ENCODE data around the gene PDCD1LG2. TPM values are rescaled to one million over a fixed set of nuclear protein-coding genes. Genes with fewer than 3 reads are reported as not detected.

The PDCD1LG2 gene
- total RNA-seq, 4 donors from 2014 or later, result 2.5 to 4.2 (median 2.9) TPM

GRCh38 chr9:5569891-5570290 lies 59.6 kb downstream of the PDCD1LG2 start:
- intact Hi-C loops (cut with DNase I), result no loop called here
- 86% methylated on average over 1 of the region's 1 CpG for WGBS

GRCh38 chr9:5571629-5572232 lies 61.4 kb downstream of the PDCD1LG2 start:
- no peak overlapping the region for H3K4me3 ChIP-seq
- no peaks in the 10 kb centered on the region for H3K9me3 ChIP-seq
- intact Hi-C loops (cut with DNase I), result no loop called here
- 90% methylated on average over 1 of the region's 1 CpG for WGBS
- no peaks in the 10 kb centered on the region for H3K27me3 ChIP-seq
- no peak overlapping the region for H3K27ac ChIP-seq (replicated peaks in 1 of 4)
- no peak for DNase-seq (ENCODE audit: extremely low spot score)
- no peaks in the 10 kb centered on the region for H3K36me3 ChIP-seq
- no peaks in the 10 kb centered on the region for H3K4me1 ChIP-seq
- no peak for TF ChIP-seq EP300 (IDR thresholded peaks at IDR 0.05)
- no peak for TF ChIP-seq POLR2AphosphoS5 (IDR thresholded peaks at IDR 0.05)
- TF ChIP-seq POLR2A (IDR thresholded peaks at IDR 0.05; ENCODE audit: low read depth), result no peak
- no peak for TF ChIP-seq CTCF (IDR thresholded peaks at IDR 0.05)

More at GRCh38 chr9:5569891-5570290, 59.6 kb downstream of the PDCD1LG2 start:
- DNase-seq (ENCODE audit: extremely low spot score), result no peak
- no peaks in the 10 kb centered on the region for H3K27me3 ChIP-seq
- H3K27ac ChIP-seq (replicated peaks in 1 of 4), result no peak overlapping the region
- no peak overlapping the region for H3K4me3 ChIP-seq
- no peak for TF ChIP-seq CTCF (IDR thresholded peaks at IDR 0.05)
- TF ChIP-seq POLR2A (IDR thresholded peaks at IDR 0.05; ENCODE audit: low read depth), result no peak
- TF ChIP-seq POLR2AphosphoS5 (IDR thresholded peaks at IDR 0.05), result no peak
- H3K4me1 ChIP-seq, result no peaks in the 10 kb centered on the region
- H3K36me3 ChIP-seq, result no peaks in the 10 kb centered on the region
- H3K9me3 ChIP-seq, result no peaks in the 10 kb centered on the region

- WGBS, result 95% methylated on average over 6 of the region's 6 CpGs
These were observed 63.8 kb downstream of the PDCD1LG2 start for GRCh38 chr9:5574097-5574496.

GRCh38 chr9:5575000-5575399 lies 64.7 kb downstream of the PDCD1LG2 start:
- no peak for TF ChIP-seq POLR2AphosphoS5 (IDR thresholded peaks at IDR 0.05)
- no peak for TF ChIP-seq CTCF (IDR thresholded peaks at IDR 0.05)
- TF ChIP-seq POLR2A (IDR thresholded peaks at IDR 0.05; ENCODE audit: low read depth), result no peak
- TF ChIP-seq EP300 (IDR thresholded peaks at IDR 0.05), result no peak
- Histone ChIP-seq H3K9me3 (no peaks in the 10 kb centered on the region), H3K36me3 (no peaks in the 10 kb centered on the region), H3K27ac (replicated peaks in 1 of 4) (no peak overlapping the region), H3K4me1 (peaks cover 0 to 6% (median 0%) of the 10 kb centered on the region in 4 donors), H3K4me3 (no peak overlapping the region), H3K27me3 (no peaks in the 10 kb centered on the region)
- no peak for DNase-seq (ENCODE audit: extremely low spot score)
- 78% methylated on average over 2 of the region's 2 CpGs for WGBS
- intact Hi-C loops (cut with DNase I), result no loop called here

More at GRCh38 chr9:5574097-5574496, 63.8 kb downstream of the PDCD1LG2 start:
- Histone ChIP-seq H3K27ac (replicated peaks in 1 of 4) (no peak overlapping the region), H3K9me3 (no peaks in the 10 kb centered on the region), H3K36me3 (no peaks in the 10 kb centered on the region), H3K27me3 (no peaks in the 10 kb centered on the region), H3K4me1 (peaks cover 0 to 6% (median 0%) of the 10 kb centered on the region in 4 donors), H3K4me3 (no peak overlapping the region)
- no peak for TF ChIP-seq EP300 (IDR thresholded peaks at IDR 0.05)
- TF ChIP-seq POLR2AphosphoS5 (IDR thresholded peaks at IDR 0.05), result no peak
- TF ChIP-seq CTCF (IDR thresholded peaks at IDR 0.05), result no peak
- TF ChIP-seq POLR2A (IDR thresholded peaks at IDR 0.05; ENCODE audit: low read depth), result no peak
- no peak for DNase-seq (ENCODE audit: extremely low spot score)
- intact Hi-C loops (cut with DNase I), result no loop called here

- peaks cover 0 to 6% (median 0%) of the 10 kb centered on the region in 4 donors for H3K4me1 ChIP-seq
- TF ChIP-seq EP300 (IDR thresholded peaks at IDR 0.05) (no peak), POLR2AphosphoS5 (IDR thresholded peaks at IDR 0.05) (no peak), CTCF (IDR thresholded peaks at IDR 0.05) (no peak), POLR2A (IDR thresholded peaks at IDR 0.05; ENCODE audit: low read depth) (no peak)
- H3K27me3 ChIP-seq, result no peaks in the 10 kb centered on the region
- no peaks in the 10 kb centered on the region for H3K9me3 ChIP-seq
- H3K4me3 ChIP-seq, result no peak overlapping the region
- WGBS, result 81% methylated on average over 2 of the region's 2 CpGs
- intact Hi-C loops (cut with DNase I), result no loop called here
- no peaks in the 10 kb centered on the region for H3K36me3 ChIP-seq
- H3K27ac ChIP-seq (replicated peaks in 1 of 4), result no peak overlapping the region
- DNase-seq (ENCODE audit: extremely low spot score), result no peak
These were observed 66.9 kb downstream of the PDCD1LG2 start for GRCh38 chr9:5577225-5577624.

Data from esophagus muscularis mucosa (tissue), 4 donors.